BJ (cell line): ENCODE data around the gene ACBD4. TPM values are rescaled to one million over a fixed set of nuclear protein-coding genes. Genes with fewer than 3 reads are reported as not detected.
A peak's percentile ranks its signal among the peaks of the same experiment; 100 is the strongest.

Experiments used
- CTCF ChIA-PET: fragments of 350-600 bp; formaldehyde crosslinking; extraction: SDS; loops from one replicate; lab custom pipeline; 2021; ENCODE audit warnings: antibody characterized with exemption, inconsistent platforms; lab: Yijun Ruan, JAX
- POLR2A ChIA-PET: fragments of 300-600 bp; sonication (Branson Sonifier 250); formaldehyde crosslinking; extraction: SDS; loops from one replicate; lab custom pipeline; 2021; ENCODE audit warnings: antibody characterized with exemption; lab: Charles Lee
- DNase-seq: peaks from one replicate; pipeline ENCODE4 v3.0.0-alpha.2; 2011; ENCODE audit warnings: low read depth
- H3K27me3 ChIP-seq: 2 replicates; pipeline ENCODE4 v1.6.0; 2011; ENCODE audit warnings: low read length; ENCODE audit not compliant: control insufficient read depth, insufficient read depth
- H3K36me3 ChIP-seq: 2 replicates; pipeline ENCODE4 v1.5.1; 2011; ENCODE audit warnings: low read length; ENCODE audit not compliant: control insufficient read depth, insufficient read depth
- H3K4me3 ChIP-seq: 2 replicates; pipeline ENCODE4 v1.5.1; 2011; ENCODE audit warnings: low read depth, mild to moderate bottlenecking, control low read depth, low read length
- polyA plus RNA-seq: library from polyadenylated mRNA; depleted of rRNA; stranded (reverse); fragments of >200 nt; gene quantifications from 2 replicates; pipeline ENCODE4 v1.2.3, GENCODE V29; 2011
- TF ChIP-seq, protein P1 (sequence below): IDR thresholded peaks from 2 replicates; pipeline ENCODE4 v1.5.1; 2011; ENCODE audit warnings: low read depth, mild to moderate bottlenecking, control low read depth, inconsistent platforms, low read length, moderate library complexity; ENCODE audit not compliant: insufficient read depth

Gene ACBD4
- polyA plus RNA-seq, 1 experiment: 7.3 TPM

DNA sequence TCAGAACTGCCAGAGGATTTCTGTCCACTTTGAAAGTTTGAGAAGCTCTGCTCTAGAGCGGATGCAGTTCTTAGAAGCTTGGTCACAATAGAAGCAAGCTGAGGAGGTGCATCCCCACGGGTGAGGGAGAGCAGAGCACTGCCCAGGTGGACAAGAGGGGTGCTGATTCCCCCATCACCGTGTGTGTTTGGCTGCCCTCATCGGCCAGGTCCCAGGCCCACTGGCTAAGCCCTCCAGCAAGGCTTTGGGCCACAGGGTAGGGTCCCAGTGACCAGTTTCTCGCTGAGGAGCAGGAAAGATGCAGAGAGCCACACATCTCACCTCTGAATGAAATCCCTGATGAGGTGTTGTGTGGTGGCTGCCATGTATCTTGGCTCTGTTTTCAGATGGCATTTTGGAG lies 47.5 kb upstream of the ACBD4 start:
- POLR2A ChIA-PET: no interaction called here
- CTCF ChIA-PET: interaction anchor here (0.9 to 1.8 kb wide), 4 partner anchors 8 to 47 kb away, joined by 3 to 7 read pairs (median 6); partner anchors contain the start of gene ACBD4
- H3K36me3 ChIP-seq: peaks cover 14% of the 10 kb centered on the region
- H3K27me3 ChIP-seq: no peaks in the 10 kb centered on the region
- H3K4me3 ChIP-seq: no peak overlapping the region
- DNase-seq: no peak
- TF ChIP-seq, protein P1, sequence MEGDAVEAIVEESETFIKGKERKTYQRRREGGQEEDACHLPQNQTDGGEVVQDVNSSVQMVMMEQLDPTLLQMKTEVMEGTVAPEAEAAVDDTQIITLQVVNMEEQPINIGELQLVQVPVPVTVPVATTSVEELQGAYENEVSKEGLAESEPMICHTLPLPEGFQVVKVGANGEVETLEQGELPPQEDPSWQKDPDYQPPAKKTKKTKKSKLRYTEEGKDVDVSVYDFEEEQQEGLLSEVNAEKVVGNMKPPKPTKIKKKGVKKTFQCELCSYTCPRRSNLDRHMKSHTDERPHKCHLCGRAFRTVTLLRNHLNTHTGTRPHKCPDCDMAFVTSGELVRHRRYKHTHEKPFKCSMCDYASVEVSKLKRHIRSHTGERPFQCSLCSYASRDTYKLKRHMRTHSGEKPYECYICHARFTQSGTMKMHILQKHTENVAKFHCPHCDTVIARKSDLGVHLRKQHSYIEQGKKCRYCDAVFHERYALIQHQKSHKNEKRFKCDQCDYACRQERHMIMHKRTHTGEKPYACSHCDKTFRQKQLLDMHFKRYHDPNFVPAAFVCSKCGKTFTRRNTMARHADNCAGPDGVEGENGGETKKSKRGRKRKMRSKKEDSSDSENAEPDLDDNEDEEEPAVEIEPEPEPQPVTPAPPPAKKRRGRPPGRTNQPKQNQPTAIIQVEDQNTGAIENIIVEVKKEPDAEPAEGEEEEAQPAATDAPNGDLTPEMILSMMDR: no peak

DNA sequence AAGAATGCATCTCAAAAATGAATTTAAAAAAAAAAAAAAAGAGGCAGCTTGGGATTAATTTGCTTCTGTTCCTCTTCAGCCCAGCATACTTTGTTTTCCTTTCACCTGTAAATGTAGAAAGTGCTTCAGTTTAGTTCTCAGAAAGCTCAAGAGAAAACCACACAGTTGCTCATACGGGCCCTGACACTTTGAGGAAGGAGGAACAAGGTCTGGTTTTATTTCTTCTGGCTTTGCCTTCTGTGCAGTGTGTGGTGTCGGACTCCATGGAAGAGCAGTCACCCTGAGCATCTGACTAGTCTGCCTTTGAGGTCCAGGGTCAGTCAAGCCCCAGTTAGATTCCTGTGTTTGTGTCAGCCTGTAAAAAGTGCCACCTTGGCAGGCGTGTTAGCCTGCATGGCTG lies 46.7 kb upstream of the ACBD4 start:
- POLR2A ChIA-PET: no interaction called here
- DNase-seq: no peak
- H3K27me3 ChIP-seq: no peaks in the 10 kb centered on the region
- peaks cover 11% of the 10 kb centered on the region for H3K36me3 ChIP-seq
- CTCF ChIA-PET: interaction anchor here (0.9 to 1.8 kb wide), 2 partner anchors 11 to 16 kb away, joined by 3 to 7 read pairs; no protein-coding TSS in a partner anchor
- TF ChIP-seq, protein P1: no peak
- H3K4me3 ChIP-seq: no peak overlapping the region

DNA sequence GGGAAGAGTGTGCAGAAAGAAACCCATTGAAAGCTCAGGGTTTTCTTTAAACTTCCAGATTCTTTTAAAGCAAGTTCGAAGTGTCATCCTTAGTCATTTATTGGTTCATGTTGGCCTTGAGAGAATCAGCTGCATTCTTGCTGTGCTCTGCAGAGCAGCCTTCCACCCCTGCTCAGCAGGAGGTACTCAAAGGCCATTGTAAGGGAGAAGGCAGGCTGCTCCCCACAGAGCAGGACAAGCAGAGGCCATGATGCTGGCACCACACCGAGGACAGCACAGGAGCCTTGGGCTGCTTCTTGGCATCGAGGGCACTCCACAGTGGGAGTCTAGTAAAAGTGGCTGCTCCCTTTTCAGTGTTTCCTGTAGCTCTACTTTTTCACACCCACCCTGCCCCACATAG lies 44.8 kb upstream of the ACBD4 start:
- DNase-seq: no peak
- no peak overlapping the region for H3K4me3 ChIP-seq
- CTCF ChIA-PET: interaction anchor here (1.2 to 1.3 kb wide), 3 partner anchors 9 to 59 kb away, joined by 3 to 4 read pairs (median 4); no protein-coding TSS in a partner anchor
- peaks cover 10% of the 10 kb centered on the region for H3K36me3 ChIP-seq
- POLR2A ChIA-PET: no interaction called here
- no peaks in the 10 kb centered on the region for H3K27me3 ChIP-seq
- TF ChIP-seq, protein P1: no peak

DNA sequence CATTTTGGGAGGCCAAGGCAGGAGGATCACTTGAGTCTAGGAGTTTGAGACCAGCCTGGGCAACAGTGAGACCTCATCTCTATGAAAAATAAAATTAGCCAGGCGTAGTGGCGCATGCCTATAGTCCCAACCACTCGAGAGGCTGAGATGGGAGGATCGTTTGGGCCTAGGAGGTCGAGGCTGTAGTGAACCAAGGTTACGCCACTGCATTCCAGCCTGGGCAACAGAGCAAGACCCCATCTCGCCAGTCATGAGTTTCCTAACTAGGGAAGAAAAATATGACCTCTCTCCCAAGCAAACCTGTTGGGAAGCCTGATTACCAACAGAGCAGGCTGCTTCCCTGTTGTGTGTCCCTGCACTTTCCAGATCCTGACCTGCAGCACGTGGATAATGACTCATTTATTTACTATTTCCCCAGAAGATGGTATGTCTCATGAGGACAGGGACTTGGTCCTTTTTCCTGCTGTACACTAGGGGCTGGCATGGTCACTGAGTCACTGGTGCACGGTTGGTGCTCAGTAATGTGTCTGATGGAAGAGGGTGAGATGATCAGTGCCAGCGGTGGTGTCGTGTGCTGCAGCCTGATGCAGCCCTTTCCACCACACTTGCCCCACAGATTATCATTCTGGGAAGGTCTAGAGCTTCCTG lies 43.6 kb upstream of the ACBD4 start:
- ChIA-PET CTCF (no interaction called here), POLR2A (interaction anchor here (0.7 kb wide), 1 partner anchor 181 kb away, joined by 8 read pairs; no protein-coding TSS in a partner anchor)
- TF ChIP-seq, protein P1: no peak
- H3K27me3 ChIP-seq: no peaks in the 10 kb centered on the region
- peaks cover 16% of the 10 kb centered on the region for H3K36me3 ChIP-seq
- H3K4me3 ChIP-seq: no peak overlapping the region
- no peak for DNase-seq

GRCh38 chr17:45092911-45093430 lies 42.5 kb upstream of the ACBD4 start:
- DNase-seq: peak; percentile 95
- H3K36me3 ChIP-seq: peaks cover 20% of the 10 kb centered on the region
- TF ChIP-seq, protein P1: no peak
- H3K4me3 ChIP-seq: no peak overlapping the region
- ChIA-PET POLR2A (no interaction called here), CTCF (interaction anchor here (1.2 to 9.5 kb wide), 3 partner anchors 37 to 173 kb away, joined by 3 to 95 read pairs (median 3); partner anchors contain the start of genes ACBD4 and PLCD3)
- H3K27me3 ChIP-seq: no peaks in the 10 kb centered on the region
